GM19395 (cell line): ENCODE results near the gene ERC2.

Source experiments
- ATAC-seq: cut with Tn5 transposase; IDR thresholded peaks from one replicate; pipeline ENCODE4 v1.9.1; 2021; ENCODE audit warnings: mild to moderate bottlenecking, moderate library complexity; ENCODE audit not compliant: unreplicated experiment

Gene ERC2

DNA sequence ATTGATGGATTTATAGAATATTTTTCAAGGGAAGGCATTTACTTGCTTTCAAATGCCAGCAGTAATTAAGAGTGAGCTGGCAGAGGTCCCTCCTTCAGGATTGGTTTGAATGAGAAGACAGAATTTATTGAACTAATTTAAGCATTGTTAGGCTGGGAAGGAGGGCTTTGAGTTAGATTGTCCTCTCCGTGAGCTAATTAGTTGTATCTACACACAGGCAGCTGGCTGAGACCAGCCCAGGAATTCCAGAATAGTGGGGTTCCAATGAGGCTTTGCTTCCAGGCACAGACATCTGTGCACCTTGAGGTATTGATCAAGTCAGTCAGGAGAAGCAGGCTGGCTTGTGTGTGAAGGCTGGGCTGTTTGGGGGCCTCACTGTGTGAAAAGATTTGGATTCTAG is 857.1 kb downstream of the ERC2 start:
- no peak for ATAC-seq

DNA sequence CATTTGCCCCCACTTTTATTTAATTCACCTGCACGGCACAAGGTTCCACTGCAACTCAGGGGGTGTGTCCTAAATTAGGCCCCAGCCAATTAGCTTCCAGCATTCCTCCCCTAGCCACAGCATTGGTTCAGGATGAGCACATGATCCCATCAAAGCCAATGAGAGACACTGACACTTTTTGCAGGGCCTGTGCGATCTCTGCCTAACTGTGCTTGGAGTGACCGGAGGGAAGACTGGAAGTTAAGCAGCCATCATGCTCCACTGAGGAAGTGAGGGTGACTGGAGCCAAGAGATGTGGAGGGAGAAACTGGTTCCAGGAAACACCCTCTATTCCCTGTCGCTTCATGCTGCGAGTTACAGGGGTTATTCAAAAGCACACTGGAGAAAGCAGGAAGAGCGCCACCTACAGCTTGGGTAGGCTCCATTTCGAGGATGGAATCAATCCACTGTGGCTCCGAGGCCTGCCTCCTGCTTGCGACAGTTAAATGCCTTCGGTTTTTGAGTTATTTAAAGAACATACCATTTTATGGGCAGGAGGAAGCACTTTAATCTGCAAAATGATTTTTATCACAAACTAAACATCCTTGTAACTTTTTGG is 858.9 kb downstream of the ERC2 start:
- no peak for ATAC-seq

DNA sequence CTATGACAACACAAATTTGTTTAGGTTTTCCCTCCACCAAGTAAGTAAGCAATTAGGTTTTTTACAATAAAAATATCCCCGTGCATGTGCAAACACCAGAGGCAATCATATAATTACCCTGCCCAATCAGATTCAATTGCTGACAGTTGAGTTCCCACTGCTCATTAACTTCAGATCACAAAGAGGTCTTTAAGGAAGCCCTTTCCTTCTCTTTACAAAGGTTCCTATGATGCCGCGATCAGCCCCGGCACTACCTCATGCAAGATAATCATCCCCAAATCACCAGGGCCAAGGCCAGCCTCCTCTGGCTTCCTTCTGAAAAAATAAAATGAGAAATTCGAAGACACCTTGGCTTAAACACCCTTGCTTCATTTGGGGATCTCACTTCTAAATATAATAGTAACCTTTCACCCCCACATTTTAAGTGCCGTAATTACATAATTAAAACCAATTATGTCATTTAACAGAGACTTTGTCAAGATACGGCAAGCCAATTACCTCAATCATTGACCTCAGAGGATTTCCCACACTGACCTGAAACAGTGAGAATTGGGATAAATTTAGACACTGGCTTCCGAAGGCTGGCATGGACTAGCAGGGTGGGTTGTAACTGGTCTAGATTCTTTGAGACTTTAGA is 859.8 kb downstream of the ERC2 start:
- no peak for ATAC-seq

DNA sequence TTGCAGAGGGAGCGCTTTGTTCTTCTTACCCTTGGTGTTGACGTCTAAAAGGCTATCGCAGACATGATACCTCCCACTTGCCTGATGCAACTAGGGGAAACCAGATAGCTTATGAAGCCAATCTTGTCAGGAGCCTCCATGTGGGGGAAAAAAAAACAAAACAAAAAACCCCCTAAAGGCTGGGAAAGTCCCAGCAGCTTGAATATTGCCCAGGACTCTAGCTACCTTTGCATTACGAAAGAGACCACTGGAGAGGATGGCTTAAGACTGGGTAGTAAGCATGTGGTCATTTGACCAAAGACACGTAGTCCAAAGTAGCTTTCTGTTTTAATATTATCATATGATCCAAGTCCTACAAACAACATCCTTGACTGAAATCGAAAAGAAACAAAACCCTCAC is 860.4 kb downstream of the ERC2 start:
- peak; percentile 84 for ATAC-seq

DNA sequence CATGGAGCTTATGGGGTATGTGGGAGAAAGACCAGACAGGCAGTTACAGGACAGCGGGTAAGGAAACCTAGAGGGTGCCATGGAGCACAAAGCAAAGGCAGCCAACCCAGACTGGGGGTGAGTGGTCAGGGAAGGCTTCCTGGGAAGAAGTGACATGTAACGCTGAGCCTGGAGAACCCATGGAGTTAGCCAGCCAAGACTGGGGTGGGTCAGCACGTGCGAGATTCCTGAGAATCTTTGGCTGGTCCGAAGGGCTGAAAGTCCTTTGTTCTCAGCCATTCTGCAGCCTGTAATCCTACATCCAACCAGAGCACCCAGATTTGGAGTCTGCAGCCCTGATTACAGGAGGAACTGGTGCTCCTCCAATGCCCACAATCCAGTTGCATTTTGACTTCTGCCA is 861.1 kb downstream of the ERC2 start:
- ATAC-seq = no peak

DNA sequence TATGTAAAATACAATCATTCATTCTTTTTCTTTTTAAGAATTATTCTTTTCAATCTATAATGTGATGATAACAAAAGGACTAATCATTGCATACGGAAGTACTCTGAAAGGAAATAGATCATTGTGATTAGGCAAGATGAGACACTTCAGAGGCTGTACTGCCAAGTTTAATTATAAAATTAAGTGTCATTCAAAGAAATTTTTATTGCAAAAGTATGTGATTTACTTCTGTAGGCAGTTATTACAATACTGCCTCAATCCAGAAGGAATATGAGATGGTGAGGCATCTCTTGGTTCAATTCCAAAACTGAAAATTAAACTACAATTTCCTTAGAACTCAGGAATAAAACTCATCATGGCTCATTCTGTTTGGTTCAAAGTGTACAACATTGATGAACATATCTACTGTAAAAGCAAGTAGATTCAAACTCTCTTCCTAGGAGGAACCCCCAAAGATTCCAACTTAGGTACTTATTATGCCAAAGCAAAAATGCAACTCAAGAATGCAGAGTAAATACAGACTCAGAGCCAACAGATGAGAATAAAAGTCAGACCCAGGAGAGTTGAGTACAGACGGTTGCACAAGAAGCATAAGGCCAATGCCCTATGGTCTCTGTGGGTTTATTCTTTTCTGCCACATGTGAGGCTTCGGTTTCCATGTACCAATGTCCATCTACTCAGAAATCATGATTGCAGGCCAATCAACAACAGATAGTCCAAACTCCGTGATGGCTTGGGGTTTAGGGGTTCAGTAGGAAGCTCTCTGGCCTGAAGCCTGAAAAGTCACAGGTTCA is 862.6 kb downstream of the ERC2 start:
- no peak for ATAC-seq

DNA sequence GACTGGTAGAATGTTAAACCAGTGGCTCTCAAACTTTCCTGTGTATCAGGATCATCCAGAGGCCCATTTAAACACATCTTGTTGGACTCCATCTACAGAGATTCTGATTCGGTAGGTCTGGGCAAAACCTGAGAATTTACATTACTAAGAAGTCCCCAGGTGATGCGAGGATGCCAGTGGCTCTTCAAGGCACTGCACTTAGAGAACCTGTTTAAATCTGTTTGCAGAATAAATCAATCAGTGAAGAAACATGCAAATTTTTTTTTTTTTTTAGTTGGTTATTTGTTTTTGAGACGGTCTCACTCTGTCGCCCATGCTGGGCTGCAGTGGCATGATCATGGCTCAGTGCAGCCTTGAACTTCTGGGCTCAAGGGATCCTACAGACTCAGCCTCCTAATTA is 863.4 kb downstream of the ERC2 start:
- no peak for ATAC-seq

DNA sequence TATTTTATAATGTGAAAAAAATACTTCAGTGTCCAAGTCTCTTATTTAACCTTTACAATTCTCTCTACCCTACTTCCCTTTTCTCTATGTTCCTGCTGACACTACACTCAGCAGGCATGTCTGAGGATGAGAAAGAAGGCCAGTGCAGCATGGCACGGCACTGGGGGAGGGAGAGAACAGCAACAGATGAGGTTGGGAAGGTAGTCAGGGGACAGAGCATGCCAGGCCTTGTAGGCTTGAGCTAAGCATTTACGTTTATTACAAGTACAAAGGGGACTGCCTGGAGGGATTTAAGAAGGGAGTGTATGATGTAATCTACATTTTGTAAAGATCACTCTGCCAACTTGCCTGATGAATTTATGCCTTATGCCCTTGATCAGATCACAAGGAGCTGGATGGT is 863.9 kb downstream of the ERC2 start:
- ATAC-seq = no peak

DNA sequence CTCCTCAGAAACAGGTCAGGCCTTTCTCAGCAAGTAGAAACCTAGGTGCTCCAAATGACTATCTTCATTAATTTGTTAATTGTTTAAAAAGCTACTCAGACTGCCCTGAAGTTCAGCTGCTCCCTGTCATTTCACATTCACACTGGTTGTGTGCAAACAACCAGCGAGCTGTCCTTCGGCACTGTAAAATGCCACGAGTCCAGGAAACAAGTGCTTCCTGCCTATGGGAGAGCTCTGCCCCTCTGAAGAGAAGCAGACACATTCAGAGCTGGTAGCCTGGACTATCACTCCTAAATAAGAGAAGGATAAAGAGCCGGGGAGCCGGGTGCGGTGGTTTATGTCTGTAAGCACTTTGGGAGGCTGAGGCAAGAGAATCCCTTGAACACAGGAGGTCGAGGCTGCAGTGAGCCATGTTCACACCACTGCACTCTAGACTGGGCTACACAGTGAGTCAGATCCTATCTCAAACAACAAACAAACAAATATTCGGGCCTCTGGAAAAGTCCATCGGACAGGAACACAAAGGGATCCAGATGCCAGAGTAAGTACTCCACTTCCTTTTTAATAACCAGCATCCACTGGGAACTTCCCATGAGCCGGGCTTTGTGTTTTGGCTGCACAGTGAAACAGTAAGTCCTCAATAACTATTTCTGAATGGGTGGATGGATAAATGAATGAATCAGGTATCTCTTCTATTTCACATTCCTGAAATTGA is 866.7 kb downstream of the ERC2 start:
- ATAC-seq = no peak

DNA sequence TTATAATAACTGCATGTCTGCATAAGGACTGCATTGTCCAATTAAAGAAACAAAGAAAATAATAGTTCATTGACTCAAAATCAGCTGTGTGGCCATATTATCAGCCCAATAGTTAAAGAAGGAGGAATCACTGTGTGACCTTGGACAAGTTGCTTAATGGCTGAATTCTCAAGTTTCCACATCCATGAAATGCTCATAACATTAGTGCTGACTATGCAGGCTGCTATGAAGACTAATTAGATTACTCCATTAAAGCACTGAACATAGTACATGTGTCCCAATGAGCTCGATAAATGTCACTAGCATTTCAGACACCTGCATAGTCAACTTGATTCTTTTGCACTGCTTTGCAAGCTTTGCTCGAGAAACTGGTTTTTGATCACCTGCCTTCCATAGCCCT is 870.0 kb downstream of the ERC2 start:
- ATAC-seq = no peak

DNA sequence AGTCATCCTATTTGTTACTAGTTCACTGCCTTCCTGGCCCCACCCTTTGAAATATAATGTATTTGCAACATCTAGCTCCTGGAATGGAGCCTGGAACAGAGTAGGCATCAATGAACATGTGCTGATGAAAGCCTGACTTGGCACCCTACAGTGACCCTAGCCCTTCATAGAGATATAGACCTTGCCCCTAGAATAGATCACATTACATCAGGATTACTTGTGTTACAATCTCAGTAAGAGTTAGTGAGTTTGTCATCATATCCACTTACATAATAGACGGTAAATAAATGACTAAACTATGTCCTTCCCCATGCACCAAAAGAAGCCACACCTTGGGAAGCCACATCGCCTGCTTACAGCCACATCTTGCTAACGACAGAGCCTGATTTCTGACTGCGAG is 870.6 kb downstream of the ERC2 start:
- no peak for ATAC-seq

DNA sequence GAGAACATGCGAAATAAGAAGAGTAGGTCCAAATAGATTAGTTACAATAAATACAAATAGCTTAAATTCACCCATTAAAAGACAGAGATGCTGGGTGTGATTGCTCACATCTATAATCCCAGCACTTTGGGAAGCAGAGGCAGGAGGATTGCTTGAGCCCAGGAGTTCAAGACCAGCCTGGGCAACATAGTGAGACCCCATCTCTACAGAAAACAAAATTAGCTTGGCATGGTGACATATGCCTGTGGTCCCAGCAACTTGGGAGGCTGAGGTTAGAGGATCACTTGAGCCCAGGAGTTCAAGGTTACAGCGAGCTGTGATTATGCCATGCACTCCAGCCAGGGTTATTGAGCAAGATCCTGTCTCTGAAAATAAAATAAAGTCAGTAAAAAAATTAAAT is 872.1 kb downstream of the ERC2 start:
- ATAC-seq = no peak

DNA sequence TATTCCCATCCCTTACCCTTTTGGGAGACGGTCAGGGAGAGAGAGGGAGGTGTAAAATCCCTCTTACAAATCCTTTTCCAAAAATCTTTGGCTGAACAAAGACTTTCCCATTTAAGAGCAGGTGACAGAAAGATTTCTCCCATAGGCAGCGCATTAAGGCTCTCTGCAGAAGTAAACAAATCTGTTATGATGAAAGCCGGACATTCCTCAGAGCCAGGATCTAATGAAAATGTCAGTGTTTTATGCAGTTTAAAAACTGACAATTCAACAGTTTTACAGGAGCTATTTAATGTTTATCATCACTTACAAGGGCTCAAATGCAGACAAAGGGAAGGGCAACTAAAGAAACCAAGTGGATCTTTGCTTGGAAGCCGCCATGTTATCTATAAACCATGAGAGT is 872.8 kb downstream of the ERC2 start:
- ATAC-seq = no peak

DNA sequence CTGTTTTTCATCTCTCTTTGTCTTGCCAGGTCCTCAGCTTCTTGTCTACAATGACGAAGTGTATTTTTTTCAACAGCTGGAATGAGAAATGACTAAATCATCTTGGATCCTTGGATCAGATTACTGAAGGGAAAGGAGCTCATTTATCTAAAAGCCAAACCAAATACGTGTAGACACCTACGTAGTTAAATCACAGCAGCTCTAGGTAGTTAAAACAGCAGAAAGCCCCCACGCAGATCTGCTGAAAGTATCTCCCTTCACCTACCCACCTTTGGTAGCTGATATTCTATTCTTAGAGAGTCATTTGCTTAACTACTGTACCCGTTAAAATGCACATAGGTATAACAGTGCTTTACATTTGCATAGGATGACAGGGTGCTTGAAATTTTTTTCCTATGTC is 875.7 kb downstream of the ERC2 start:
- no peak for ATAC-seq

DNA sequence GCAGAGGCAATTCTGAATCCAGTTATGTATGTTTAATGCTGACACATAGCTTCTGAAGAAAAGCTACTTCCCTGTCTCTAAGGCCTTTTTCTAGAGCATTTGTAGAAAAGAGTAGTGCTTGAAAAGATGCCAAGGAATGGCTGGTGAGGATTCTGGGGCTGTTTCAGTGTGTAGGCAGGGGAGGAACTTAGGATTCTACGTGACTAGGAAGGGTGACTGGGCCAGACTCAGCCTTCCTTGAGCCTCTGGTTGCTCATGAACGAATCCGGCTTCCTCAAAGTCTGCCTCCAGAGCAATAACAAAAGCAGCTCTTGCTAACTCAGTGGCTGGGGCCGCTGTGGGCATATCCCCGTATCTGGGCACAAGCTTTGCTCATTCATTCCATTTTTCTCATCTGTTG is 876.4 kb downstream of the ERC2 start:
- ATAC-seq = no peak

DNA sequence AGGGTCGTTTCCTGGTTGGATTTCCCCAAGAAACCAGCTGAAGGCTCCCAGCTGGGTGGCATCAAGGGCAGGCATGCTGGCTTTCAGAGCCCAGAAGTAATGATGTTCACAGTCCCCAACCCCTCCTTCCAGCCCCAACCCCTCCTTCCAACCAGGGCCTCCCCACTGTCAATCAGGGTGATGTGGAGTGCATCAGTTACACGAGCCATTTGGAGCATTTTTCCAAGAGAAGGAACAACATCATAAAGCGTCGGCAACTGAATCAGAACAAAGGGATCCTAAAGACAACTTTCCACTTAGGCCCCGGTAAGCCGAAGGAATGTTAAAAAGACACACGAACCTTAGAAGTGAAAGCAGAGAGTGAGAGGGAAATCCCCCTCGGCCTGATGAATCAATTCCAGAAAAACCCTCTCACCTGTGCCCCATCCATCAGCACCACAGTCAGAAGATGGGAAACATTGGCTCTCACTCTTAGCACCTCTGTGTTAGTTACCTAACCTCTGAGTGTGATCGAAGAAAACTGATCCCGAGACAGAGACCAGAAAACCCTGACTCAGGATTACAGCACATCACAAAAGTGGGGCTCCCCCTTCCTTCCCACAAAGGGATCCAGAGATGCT is 880.0 kb downstream of the ERC2 start:
- ATAC-seq = no peak

DNA sequence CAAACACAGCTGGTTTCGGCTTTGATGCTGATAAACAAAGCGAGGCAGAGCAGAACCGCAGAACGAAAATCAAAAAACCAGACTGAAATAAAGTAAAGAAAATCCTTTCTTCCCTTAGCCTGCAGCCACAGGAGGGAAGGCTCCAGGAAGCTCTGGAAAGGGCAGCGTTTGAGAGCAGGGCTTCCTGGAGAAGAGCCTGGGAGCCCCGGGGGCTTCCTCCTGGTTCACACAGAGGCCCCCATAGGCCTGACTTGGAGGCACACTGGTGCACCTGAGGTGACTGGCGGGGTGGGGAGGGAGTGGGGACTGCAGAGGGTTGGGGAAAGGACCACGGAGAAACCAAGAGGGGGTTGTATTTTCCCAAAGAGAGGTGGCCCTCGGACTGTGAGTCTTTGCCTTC is 882.4 kb downstream of the ERC2 start:
- ATAC-seq = no peak

DNA sequence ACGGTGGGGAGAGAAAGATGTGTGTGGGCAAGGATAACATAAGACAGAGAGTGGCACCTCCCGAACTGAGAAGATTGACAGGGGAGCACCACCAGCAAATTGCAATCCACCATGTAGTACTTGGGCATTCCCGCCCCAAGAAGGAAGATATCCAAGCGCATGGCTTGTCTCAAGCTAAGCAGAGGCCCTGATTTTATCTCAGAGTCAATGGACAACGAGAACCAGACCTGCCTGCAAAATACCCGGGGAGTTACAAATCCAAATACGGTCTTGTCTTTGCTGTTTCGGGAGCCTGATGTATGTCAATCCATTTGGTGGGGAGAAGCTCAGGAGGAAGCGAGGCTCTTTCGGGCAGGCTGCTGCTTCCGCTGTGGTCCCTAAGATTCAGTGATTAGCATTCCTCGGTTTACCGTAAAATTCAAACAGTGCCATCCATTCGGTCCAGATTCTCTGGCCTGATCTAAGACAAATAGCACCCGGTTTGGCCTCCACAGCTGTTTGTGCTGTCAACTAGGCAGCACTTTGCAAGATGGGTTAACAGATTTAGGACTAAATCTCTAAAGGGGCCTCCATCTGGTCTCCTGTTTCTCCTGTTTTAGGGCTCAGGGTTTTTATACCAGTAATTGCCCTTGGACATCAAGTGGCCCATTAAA is 883.4 kb downstream of the ERC2 start:
- ATAC-seq = no peak

DNA sequence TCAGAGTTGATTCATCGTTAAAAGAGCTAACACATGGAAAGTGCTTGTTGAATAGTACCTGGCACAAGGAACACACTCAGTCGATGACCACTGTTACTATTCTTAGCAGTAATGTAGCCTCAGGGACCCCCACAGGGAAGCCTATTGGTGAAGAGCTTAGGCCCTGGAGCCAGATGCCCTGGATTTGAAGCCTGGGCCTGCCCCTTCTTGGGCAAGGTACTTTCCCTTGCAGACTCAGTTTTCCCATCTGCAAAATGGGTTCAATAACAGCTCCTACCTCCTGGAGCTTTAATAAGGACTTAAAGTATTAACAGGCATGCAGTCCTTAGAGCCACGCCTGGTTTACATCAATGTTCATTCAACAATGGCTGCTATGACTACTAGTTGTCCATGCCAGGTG is 884.2 kb downstream of the ERC2 start:
- ATAC-seq = no peak

DNA sequence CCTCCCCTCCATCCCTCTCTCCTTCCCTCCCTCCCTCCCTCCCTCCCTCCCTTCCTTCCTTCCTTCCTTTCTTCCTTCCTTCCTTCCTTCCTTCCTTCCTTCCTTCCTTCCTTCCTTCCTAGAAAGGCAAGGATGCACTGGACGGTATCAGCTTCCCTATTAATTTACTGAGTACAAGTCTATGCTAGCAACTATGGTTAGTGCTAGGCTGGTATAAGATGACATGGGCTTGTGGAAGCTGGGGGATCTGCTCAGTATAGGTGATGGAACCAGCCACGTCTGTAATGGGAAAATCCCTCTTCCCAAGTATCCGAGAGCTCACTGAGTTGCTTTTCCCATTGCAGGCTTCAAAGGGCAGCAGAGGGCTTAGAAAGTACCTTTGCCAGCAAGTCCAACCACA is 884.8 kb downstream of the ERC2 start:
- ATAC-seq = no peak

DNA sequence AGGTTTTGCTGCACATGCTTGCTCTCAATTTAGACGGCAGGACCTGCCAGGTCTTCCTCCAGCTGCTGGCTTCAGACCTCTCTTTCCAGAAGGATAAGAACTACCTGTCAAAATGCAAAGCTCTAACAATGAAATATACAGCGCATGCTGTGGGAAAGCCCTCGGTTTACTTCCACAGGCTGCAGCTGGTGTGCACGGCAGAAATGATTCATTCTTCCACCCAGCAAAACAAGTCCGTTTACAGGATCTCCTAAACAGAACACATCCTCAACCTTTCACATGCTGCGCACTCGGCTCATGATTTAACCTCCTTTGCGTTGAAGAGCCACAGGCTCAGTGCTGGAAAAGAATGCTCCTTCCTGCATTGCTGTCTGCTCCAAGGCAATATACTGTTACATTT is 888.8 kb downstream of the ERC2 start:
- no peak for ATAC-seq
